OCI-LY3 (cell line): ENCODE measurements around the gene DDX39B.

ENCODE experiments used
- EZH2phosphoT487 ChIP-seq: fragments of 200-600 bp; shearing (Covaris generic); IDR thresholded peaks from 2 replicates; pipeline ENCODE4 v1.6.1; 2018; ENCODE audit warnings: antibody characterized with exemption, mixed run types, low read depth
- TF ChIP-seq, protein P1 (sequence below): fragments of 200-600, 300-600 bp; sonication (generic); IDR thresholded peaks from 2 replicates; pipeline ENCODE4 v1.5.1; 2014; ENCODE audit warnings: antibody characterized with exemption, low read length, low read depth

DNA sequence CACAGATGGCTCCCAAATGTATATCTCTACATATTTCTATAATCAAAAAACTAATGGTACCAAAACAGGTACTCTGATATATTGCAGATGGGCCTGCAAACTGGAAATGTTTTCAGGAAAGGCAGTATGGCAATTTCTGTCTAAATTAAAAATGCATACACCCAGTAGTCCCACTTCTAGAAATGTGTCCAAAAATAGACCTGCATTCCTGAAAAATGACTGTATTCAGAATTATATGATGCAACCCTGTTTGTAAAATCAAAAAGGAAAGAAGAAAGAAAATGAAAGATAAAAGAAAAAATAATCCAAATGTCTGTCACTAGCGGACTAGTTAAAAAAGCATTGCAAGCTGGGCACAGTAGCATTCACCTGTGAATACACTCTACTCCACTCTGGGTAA lies 56.7 kb downstream of the DDX39B start:
- TF ChIP-seq, protein P1, sequence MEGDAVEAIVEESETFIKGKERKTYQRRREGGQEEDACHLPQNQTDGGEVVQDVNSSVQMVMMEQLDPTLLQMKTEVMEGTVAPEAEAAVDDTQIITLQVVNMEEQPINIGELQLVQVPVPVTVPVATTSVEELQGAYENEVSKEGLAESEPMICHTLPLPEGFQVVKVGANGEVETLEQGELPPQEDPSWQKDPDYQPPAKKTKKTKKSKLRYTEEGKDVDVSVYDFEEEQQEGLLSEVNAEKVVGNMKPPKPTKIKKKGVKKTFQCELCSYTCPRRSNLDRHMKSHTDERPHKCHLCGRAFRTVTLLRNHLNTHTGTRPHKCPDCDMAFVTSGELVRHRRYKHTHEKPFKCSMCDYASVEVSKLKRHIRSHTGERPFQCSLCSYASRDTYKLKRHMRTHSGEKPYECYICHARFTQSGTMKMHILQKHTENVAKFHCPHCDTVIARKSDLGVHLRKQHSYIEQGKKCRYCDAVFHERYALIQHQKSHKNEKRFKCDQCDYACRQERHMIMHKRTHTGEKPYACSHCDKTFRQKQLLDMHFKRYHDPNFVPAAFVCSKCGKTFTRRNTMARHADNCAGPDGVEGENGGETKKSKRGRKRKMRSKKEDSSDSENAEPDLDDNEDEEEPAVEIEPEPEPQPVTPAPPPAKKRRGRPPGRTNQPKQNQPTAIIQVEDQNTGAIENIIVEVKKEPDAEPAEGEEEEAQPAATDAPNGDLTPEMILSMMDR = no peak
- no peak for TF ChIP-seq EZH2phosphoT487
